ENCODE measurements around the gene HDAC2.
"Not testable (repeated sequence)": the region's sequence is repeated elsewhere in the genome, so short reads cannot be mapped to it uniquely, and the experiment has no call there.

The HDAC2 gene

DNA sequence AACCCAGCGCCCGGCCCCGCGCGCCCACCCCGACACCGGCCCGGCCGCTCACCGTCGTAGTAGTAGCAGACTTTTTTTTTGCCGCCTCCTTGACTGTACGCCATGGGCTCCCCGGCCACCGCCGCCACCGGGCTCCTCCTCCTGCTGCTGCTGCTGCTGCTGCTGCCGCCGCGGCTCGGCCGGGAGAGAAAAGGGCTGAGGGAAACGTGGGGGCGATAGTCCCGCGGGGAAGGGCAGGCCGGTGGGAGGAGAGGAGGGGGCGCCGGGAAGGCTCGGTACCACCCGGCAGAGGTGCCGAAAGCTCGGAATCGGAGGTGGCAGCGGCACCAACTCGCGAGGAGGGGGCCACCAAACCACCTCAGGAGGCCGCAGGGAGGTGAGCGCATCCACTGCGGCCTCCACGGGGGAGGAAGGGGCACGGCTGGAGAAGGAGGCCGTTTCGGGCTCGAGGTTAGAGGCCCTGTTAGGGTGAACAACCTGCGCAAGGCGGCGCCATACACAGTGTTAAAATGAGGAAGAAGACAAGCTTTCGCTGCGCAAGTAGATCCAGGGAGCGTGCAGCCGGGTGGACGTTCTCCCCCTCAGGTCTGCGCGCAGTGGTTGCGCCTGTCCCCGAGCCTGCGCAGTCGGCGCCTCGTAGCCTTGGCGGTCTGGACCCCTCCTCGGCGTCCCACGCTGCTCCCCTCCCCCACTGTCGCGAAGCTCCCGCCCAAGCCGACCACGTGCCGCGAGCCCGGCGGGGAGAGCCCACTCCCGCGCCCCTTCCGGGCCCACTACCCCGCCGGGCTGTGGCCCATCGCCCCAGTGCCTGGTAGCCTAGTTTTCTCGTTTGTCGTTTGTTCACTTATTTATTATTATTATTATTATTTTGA is at the start of gene HDAC2:
HDAC2 (minus strand) TSS at position 344 of the 872 bp plus-strand sequence; CDS start at position 104, 240 bp downstream.
- peak; percentile 80 to 87 for DNase-seq (ENCODE audit: low read depth in 2 of 2)

DNA sequence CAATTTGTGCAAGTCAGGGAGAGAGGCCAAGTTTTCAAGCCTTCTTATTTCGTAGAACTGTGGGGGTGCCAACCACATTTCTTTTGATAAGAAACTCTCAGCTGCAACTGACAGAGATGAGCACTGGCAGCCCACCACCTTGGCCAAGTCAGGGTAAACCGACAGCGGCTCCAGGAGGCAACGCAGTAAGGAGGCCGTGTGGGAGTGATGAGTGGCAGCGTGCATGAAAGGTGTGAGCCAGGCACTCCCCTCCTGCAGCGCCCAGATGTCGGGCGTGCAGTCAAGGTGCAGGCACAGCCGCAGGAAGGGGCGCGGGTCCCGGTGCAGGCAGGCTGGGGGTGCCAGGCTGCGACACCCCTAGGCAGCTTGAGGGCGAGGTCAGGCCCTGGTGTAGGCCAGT is 49.2 kb upstream of the HDAC2 start:
- DNase-seq (ENCODE audit: low read depth in 2 of 2), result no peak

DNA sequence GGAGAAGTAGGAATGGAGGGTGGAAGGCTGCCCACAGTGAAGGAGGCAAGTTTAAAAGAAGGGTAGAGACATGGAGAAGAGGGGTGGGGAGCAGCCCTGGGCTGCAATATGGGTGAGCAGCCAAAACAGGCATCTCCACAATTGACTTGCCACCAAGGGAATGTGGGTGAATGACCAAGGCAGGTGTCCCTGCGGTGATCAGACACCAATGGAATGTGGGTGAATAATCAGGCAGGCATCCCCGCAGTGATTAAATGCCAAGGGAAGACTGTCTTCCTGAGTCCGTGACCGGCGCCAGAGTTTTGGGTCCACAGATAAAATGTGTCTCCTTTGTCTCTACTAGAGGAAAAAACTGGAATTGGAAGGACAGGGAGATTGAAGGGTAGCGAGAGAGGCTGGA is 46.2 kb upstream of the HDAC2 start:
- DNase-seq (ENCODE audit: low read depth in 2 of 2), result not testable (repeated sequence)

DNA sequence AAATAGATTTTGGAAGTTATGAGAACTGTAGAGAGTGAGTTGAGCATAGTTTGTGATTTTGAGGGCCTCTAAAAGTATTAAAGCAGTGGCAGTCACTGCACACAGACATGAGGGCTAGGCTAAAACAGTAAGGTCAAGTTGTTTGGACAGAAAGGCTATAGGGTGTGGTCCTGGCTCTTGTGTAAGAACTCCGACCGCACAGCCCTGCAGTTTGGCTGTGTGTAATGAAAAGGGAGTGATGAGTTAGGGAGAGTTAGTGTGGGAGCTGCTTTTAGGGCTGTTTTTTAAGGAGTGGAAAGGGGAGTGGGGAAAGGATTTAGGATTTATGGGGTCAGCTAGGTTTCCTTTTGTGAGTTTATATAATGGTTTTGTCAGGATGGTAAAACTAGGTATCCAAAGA is 43.2 kb upstream of the HDAC2 start:
- not testable (repeated sequence) for DNase-seq (ENCODE audit: low read depth in 2 of 2)

DNA sequence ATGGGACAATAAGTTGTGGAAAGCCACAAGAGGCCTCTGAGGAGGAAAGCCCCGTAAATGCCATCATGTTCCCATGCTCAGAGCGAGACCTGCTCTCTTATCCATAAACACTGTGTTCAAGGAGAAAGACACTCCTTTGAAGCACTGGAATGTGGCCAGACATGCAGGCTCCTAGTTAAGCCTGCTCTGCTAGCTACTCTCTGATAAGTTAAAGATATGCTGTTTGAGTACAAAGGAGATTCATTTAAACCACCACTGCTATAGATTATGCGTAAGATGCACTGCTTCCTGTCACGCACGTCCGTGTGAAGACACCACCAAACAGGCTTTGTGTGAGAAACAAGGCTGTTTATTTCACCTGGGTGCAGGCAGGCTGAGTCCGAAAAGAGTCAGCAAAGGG is 40.5 kb upstream of the HDAC2 start:
- not testable (repeated sequence) for DNase-seq (ENCODE audit: low read depth in 2 of 2)

DNA sequence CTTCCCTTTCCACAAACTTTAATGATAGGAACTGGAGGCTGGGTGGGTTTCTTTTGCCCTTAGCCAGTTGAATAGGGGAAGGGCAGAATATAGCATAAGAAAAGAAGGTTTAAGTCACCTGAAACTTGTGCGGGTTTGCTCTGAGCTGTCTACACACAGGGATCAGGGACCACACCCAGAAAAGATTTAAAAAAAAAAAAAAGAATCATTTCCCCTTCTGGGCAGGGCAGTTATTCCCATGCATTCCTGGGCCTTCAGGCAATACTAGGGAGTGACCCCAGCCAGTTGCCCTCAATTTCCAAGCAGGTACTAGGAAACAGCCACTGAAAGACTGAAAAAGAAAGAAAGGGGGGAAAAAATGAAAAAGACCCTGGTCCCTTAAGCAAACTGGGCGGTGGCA is 39.6 kb upstream of the HDAC2 start:
- no peak for DNase-seq (ENCODE audit: low read depth in 2 of 2)

DNA sequence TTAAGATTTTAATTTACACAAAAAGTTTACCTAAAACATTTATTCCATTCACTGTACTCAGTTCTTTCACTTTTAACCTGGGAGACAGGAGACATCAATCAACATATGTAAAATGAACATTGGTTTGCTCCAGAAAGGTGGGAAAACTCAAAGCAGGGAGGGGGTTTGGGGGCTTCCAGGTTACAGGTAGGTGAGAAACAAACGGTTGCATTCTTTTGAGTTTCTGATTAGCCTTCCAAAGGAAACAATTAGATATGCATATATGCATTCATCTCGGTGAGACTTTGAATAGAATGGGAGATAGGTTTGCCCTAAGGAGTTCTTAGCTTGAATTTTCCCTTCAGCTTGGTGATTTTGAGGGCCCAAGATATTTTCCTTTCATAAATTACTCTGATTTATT is 38.2 kb upstream of the HDAC2 start:
- DNase-seq (ENCODE audit: low read depth in 2 of 2), result no peak

DNA sequence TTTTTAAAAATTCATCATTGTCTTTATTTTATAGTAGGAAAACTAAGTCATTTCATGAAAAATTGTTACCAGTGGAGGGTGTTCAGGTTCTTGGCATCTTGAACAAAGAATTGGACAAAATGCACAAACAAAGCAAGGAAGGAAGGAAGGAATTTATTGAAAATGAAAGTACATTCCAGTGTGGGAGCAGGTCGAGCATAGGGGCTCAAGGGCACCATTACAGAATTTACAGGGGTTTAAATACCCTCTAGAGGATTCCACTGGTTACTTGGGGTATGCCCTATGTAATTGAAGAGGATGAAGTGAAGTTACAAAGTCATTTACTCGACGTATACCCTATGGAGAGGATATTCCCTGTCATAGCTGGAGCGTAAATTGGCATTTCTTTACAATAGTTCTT is 37.4 kb upstream of the HDAC2 start:
- no peak for DNase-seq (ENCODE audit: low read depth in 2 of 2)

DNA sequence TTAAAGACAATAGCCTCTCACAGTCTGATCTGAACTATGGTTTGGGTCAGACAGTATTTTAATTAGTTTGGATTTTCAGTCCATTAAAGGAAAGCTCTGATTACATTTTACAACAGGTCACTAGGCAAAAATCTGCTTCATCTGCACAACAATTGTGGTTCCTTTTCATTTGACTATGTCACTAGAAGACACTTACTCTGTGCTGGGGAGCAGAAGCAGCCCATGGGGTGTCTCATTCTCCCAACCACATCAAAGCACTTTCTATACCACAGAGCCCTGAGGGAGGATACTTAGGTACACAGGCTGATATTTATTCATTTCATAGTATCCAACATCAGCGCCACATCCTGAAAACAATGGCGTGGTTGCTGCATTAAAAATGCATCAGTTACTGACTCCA is 36.6 kb upstream of the HDAC2 start:
- peak in 1 of 2 donors; percentile 2 for DNase-seq (ENCODE audit: low read depth in 2 of 2)

DNA sequence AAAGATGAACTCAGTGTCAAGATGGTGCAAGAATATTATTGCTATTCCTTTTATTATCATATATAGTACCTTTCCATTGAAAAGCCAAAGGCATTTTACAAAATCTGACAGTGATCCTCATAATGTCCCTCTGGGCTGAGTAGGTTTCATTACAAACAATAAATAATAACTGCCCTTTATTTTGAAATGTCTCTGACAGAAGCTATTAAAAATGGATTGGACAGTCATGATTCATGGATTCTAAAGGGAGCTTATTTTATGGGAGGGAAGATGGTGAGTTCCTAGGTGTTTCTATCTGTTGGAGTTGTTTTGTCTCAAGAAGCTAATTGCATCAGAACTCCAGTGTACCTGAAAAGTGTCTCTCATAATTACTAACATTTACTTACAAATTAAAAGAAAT is 30.4 kb upstream of the HDAC2 start:
- DNase-seq (ENCODE audit: low read depth in 2 of 2), result no peak

DNA sequence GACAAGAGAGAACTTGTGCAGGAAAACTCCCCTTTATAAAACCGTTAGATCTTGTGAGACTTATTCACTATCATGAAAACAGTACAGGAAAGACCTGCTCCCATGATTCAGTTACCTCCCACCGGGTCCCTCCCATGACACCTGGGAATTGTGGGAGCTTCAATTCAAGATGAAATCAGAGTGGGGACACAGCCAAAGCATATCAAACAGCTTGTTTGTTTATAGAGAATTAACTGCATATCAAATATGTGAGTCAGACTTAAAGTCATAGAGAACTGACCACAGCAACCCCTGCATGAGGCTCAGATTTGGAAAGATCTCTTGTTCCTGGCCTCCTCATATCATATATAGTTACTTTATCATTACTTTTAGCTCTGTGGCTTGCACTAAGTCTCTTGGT is 29.1 kb upstream of the HDAC2 start:
- no peak for DNase-seq (ENCODE audit: low read depth in 2 of 2)

DNA sequence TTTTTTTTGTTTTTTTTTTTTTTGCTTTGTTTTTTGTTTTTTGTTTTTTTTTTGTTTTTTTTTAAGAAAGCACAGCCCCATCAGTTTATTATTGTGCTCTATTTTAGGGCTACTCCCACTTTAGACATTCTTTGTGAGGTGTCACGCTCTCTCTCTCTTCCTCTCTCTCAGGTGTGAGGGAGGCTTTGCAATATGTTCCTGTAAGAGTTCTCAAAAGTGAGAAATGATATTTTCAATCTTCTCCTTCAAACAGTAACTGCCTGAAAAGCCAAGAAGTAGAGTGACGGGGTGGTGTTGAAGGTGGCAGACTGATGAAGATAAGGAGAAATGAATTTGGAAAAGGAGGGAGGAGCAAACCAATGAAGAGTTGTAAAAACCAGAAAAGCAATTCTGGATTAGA is 28.3 kb upstream of the HDAC2 start:
- no peak for DNase-seq (ENCODE audit: low read depth in 2 of 2)

DNA sequence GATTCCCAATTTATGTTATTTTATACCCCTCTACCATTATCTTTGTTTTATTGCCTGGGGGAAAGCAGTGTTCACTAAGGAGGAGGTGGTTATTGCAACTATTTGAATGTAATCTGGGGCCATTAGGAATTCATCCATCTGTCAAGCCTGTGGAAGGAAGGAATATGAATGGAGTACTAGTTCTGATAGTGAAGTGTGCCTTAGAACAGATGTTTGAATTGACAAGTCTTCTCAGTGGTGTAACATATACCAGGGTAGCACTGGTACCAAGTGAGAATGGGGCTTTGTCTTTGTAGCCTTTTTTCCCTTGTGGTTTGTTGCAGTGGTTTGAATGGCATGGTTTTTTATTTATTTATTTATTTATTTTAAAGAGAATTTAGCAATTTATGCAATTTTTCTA is 27.9 kb upstream of the HDAC2 start:
- no peak for DNase-seq (ENCODE audit: low read depth in 2 of 2)

DNA sequence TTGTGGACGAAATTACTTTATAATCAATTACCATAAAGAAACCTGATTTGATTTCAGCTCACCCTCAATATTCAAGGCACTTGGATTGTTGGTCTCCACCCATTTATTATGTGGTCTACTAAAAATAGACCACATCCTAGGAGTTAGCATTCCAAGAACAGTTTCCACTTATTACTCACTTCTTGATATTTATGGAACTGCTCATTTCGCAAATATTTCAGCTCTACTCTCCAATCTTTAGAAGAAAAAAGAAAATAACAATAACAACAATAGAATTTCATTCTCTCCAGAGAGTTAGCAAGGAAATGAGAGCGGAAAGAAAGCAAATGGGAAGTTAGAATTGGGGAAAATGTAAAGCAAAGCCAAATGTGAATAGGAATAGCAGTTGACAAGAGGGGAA is 26.2 kb upstream of the HDAC2 start:
- no peak for DNase-seq (ENCODE audit: low read depth in 2 of 2)

DNA sequence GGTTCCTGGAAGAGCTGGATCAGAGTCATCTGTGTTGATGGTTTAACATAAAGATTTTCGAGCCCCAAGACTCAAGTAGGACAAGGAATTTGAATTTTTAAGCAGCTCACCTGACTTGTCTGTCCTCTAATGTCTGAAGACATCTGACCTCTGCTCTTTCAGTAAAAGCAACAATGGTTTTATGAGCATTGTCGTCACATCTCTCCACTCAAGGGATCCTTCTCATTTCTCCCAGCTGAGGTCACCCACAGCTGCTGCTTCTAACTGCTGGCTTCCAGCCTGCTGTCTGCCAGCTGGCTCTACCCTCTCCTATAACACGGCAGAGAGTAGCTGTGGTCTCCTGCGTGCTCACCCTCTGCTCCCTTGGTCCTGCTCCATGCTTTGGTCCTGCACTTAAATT is 24.7 kb upstream of the HDAC2 start:
- DNase-seq (ENCODE audit: low read depth in 2 of 2), result no peak

DNA sequence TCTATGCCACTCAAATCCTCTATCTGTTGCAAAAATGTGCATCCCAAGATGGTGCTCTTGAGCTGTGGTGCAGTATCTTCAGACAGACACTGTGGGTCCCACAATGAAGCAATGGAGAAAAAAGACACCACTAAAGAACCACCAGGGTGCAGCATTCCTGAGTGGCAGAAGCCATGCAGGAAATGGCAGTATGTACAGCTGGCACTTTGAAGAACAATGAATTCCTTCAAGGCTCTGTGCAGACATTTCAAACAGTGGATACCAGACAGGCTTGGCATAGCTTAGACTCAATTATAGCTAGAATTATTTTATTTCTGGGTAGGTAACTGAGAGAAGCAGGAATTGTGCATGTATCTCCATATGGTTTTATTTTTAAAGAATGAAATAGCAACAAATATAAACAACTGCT is 24.0 kb upstream of the HDAC2 start:
- DNase-seq (ENCODE audit: low read depth in 2 of 2), result no peak

DNA sequence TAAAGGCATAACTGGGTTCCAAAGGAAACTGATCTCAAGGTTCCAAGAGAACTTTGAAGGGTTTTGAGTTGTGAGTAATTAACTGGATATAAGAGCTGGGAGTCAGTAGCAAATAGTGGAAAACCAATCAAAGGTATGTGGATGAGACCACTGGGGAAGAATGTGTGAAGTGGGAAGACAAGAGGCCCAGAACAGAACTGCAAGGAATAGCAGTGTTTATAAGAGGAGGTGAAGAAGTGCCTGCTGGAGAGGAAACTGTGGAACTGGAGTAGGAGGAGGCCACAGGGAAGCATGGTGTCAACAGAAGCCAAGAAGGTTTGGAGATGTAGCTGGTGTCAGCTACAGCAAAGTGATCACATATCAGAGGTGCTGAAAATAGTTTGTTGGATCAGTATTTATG is 18.7 kb upstream of the HDAC2 start:
- no peak for DNase-seq (ENCODE audit: low read depth in 2 of 2)

DNA sequence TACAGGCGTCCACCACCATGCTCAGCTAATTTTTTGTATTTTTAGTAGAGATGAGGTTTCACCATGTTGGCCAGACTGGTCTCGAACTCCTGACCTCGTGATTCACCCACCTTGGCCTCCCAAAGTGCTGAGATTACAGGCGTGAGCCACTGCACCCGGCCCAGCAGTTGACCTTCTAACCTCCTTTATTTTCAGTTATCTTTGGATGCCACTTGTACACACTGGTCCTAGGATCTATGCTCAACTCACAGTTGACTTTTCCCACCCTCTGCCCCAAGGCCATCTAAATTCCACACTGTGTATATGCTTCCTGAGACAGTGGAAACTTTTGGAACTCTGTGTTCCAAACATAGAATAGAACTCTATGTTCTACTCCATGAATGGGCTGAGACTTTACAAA is 11.7 kb upstream of the HDAC2 start:
- not testable (repeated sequence) for DNase-seq (ENCODE audit: low read depth in 2 of 2)

DNA sequence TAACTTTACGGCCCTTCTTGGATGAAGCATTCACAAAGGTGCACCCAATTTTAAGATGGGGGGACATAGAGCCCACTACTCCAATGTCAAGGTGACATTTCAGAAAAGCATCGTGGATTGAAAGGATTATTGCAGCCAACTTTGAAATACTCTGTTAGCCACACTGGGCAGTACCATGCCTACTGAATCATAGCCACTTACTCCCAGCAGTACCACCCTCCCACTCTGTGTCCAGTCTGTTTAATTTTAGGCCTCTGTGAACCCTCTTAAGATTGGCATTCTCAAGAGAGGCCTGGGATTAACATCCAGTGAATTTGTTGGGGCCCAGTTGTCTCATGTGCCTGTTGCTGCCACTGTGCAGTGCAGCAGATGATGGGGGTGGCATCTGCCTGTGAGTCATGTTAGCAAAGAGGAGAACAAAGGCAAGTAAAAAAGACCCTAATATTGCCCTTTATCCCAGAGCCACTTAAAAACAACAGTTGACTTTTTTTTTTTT is 11.2 kb upstream of the HDAC2 start:
- no peak for DNase-seq (ENCODE audit: low read depth in 2 of 2)

DNA sequence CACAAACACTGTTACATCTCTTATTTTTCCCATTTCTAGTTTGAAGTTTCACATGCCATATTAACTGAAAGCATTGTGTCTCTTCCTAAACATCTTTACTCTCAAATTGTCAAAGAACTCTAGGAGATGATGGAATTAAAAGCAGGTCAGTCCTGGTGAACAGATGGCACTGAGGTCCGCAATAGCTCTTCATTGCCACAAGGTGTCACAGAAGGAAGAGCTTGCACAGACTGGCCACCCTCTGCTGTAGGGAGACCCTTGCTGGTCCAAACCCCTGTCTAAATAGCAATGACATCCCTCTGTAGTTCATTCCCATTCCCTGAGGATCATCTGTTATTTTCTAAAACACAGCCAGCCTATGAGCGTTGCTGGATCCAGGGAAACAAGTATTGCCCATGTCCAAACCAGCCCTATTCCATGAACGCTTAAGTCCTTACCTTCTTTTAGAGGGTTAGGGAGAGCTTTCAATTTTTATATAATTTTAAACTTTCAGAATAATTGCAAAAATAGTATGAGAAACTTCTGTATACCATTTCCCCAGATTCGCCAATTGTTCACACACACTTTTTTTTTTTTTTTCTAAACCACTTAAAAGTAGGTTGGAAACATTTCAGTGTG is 10.1 kb upstream of the HDAC2 start:
- DNase-seq (ENCODE audit: low read depth in 2 of 2), result no peak

DNA sequence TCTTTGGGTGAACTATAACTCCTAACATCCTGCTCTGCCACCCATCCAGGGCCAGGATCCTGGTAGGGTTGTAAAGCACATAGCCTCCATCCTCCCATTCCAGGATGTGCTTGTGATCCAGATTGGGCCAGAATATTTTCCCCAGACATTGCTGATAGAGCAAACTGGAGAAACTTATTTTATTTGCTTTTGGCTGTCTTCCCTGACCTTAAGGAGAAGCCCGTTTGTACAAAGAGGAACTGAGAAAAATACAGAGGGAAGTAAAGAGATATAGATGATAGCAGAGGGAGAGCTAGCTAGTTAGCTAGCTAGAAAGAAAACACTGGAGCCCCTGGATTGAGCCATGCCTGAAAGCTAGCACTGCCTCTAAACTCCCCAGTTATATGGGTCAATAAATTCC is 9.0 kb upstream of the HDAC2 start:
- no peak for DNase-seq (ENCODE audit: low read depth in 2 of 2)

DNA sequence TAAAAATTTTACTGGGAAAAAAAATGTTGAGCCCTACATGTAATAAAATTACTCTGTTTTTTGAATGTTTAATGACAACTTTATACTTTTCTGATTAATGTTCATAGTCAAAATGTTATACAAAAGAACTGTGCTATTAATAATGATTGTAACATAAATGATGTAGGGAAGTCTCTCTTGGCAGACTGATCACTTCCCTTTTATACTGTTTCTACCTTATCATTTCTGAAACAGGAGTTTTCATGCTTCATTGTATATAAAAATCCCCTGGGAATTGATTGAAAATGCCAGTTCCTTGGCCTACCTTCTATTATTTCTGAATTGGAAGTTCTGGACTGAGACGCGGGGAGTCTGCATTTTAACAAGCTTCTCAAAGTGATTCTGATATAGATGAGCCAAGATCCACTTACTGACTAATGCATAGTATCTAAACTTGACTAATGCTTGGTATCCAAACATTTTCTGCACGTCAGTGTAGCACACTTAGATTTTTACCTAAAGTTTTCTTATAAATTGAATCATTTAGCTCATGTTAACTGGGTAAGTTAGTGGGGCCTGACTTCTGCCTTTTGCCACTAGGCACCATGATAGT is 7.2 kb upstream of the HDAC2 start:
- no peak for DNase-seq (ENCODE audit: low read depth in 2 of 2)

DNA sequence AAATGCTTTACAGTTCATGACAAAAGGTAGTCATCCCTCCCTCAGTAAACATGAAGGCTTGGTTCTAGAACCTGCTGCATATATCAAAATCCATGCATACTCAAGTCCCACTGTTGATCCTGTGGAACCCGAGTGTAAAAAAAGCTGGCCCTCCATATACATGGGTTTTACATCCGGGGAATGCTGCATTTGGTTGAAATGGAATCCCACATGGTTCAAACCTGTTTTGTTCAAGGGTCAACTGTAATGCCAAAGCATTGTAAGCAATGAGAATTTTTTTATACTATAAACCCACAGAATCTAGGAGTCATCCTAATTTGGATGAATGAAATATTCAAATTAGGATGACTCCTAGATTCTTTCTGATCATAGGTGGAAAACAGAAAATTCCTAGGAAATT is 5.9 kb upstream of the HDAC2 start:
- DNase-seq (ENCODE audit: low read depth in 2 of 2), result no peak

Measured in activated CD4-positive, alpha-beta T cell treated with anti-CD3 and anti-CD28 coated beads for 24 hours (primary cell).